H1 (cell line): ENCODE data around the gene SMIM20. TPM values are rescaled to one million over a fixed set of nuclear protein-coding genes. Genes with fewer than 3 reads are reported as not detected.

ENCODE experiments used
- CTCF ChIA-PET: fragments of 300-600 bp; sonication (Branson Sonifier 250); formaldehyde crosslinking; loops from one replicate; lab custom pipeline; 2021; ENCODE audit not compliant: partially characterized antibody; lab: Charles Lee
- POLR2A ChIA-PET: fragments of 300-600 bp; sonication (Branson Sonifier 250); formaldehyde crosslinking; loops from one replicate; lab custom pipeline; 2021; ENCODE audit warnings: inconsistent platforms; ENCODE audit not compliant: partially characterized antibody; lab: Charles Lee
- DNase-seq, 2 experiments: peaks; one replicate each; pipeline versions ENCODE4 v3.0.0 to v3.0.0-alpha.2; 2010 to 2022; ENCODE audit warnings: low spot score in 2 of 2, low read depth in 1 of 2, mixed read lengths in 1 of 2
- FAIRE-seq: peaks from 2 replicates; lab custom pipeline; 2011; peaks lifted over from hg19 to GRCh38; lab: Jason Lieb, UNC
- H2AFZ ChIP-seq: 2 replicates; pipeline ENCODE4 v1.8.1; 2012; ENCODE audit warnings: low read length, inconsistent platforms
- H2AK5ac ChIP-seq: 2 replicates; pipeline ENCODE4 v1.6.1; 2013; ENCODE audit warnings: low read depth, low read length
- H2BK120ac ChIP-seq: replicated peaks from 2 replicates; pipeline ENCODE3; 2013; ENCODE audit warnings: low read depth, low read length, inconsistent platforms
- H2BK12ac ChIP-seq: 2 replicates; pipeline ENCODE4 v1.6.1; 2013; ENCODE audit warnings: low read depth, low read length
- H2BK15ac ChIP-seq: 2 replicates; pipeline ENCODE4 v1.6.1; 2013; ENCODE audit warnings: low read length
- H2BK20ac ChIP-seq: 2 replicates; pipeline ENCODE4 v1.6.1; 2013; ENCODE audit warnings: low read length
- H2BK5ac ChIP-seq: 2 replicates; pipeline ENCODE4 v1.6.1; 2013; ENCODE audit warnings: low read depth, low read length
- H3K14ac ChIP-seq: 2 replicates; pipeline ENCODE4 v1.6.1; 2013; ENCODE audit warnings: inconsistent platforms; ENCODE audit not compliant: insufficient read length
- H3K18ac ChIP-seq: 2 replicates; pipeline ENCODE4 v1.6.1; 2013; ENCODE audit warnings: low read length; ENCODE audit errors: extremely low read depth
- H3K23ac ChIP-seq: 2 replicates; pipeline ENCODE4 v1.6.1; 2013; ENCODE audit warnings: inconsistent platforms; ENCODE audit not compliant: insufficient read length
- H3K23me2 ChIP-seq: 2 replicates; pipeline ENCODE4 v1.6.1; 2013; ENCODE audit warnings: low read depth, low read length
- H3K27ac ChIP-seq: 2 replicates; pipeline ENCODE4 v1.6.1; 2011; ENCODE audit warnings: low read depth, low read length, inconsistent platforms
- H3K27me3 ChIP-seq, 4 experiments: replicated peaks in 1 of 4; 1 replicate in 1 of 4; 2 replicates in 3 of 4; pipeline versions ENCODE4 v1.6.1 to v1.8.1; 2011 to 2013; ENCODE audit warnings: low read length in 3 of 4, mild to moderate bottlenecking in 3 of 4, inconsistent platforms in 2 of 4, mixed read lengths in 2 of 4, moderate library complexity in 1 of 4; ENCODE audit not compliant: control insufficient read depth in 3 of 4, insufficient read depth in 3 of 4; ENCODE audit errors: extremely low read depth in 1 of 4
- H3K36me3 ChIP-seq, 4 experiments: 2 replicates each; pipeline versions ENCODE4 v1.6.1 to v1.8.1; 2011 to 2013; ENCODE audit warnings: mild to moderate bottlenecking in 4 of 4, low read length in 3 of 4, moderate library complexity in 2 of 4, control low read depth in 1 of 4, inconsistent platforms in 1 of 4; ENCODE audit not compliant: insufficient read depth in 4 of 4, control insufficient read depth in 2 of 4
- H3K4ac ChIP-seq: replicated peaks from 2 replicates; pipeline ENCODE3; 2013; ENCODE audit warnings: low read length, low read depth, mixed read lengths, inconsistent platforms; ENCODE audit not compliant: insufficient read length
- H3K4me1 ChIP-seq, 4 experiments: replicated peaks in 1 of 4; 1 replicate in 1 of 4; 2 replicates in 3 of 4; pipeline versions ENCODE4 v1.6.1 to v1.8.1; 2011 to 2013; ENCODE audit warnings: low read length in 3 of 4, inconsistent platforms in 2 of 4, mixed read lengths in 1 of 4; ENCODE audit not compliant: insufficient read depth in 4 of 4, control insufficient read depth in 3 of 4
- H3K4me2 ChIP-seq, 2 experiments: 2 replicates each; pipeline versions ENCODE4 v1.6.1 to v1.8.1; 2011 to 2013; ENCODE audit warnings: low read depth in 2 of 2, low read length in 2 of 2, control low read depth in 1 of 2, inconsistent platforms in 1 of 2, mild to moderate bottlenecking in 1 of 2; ENCODE audit not compliant: insufficient read depth in 1 of 2
- H3K4me3 ChIP-seq, 4 experiments: fragments of 200-600, 300-600 bp in 1 of 4; sonication (generic), shearing (Covaris generic), sonication (Bioruptor Twin) in 1 of 4; 2 replicates each; pipeline versions ENCODE4 v1.5.1 to v1.8.1; 2011 to 2016; ENCODE audit warnings: low read length in 4 of 4, low read depth in 3 of 4, control low read depth in 2 of 4, inconsistent platforms in 2 of 4, mild to moderate bottlenecking in 2 of 4, mixed read lengths in 1 of 4, moderate library complexity in 1 of 4; ENCODE audit not compliant: insufficient read depth in 2 of 4; ENCODE audit errors: extremely low read depth in 1 of 4
- H3K56ac ChIP-seq: replicated peaks from 2 replicates; pipeline ENCODE3; 2013; ENCODE audit warnings: low read depth, mild to moderate bottlenecking, mixed read lengths, low read length, inconsistent platforms; ENCODE audit not compliant: insufficient read length
- H3K79me1 ChIP-seq: 2 replicates; pipeline ENCODE4 v1.6.1; 2013; ENCODE audit warnings: low read depth, low read length, control low read depth
- H3K79me2 ChIP-seq, 2 experiments: 2 replicates each; pipeline versions ENCODE4 v1.6.1 to v1.8.1; 2012 to 2013; ENCODE audit warnings: low read length in 2 of 2, mild to moderate bottlenecking in 2 of 2, inconsistent platforms in 1 of 2; ENCODE audit not compliant: insufficient read depth in 2 of 2, control insufficient read depth in 1 of 2
- H3K9ac ChIP-seq, 4 experiments: replicated peaks in 1 of 4; 1 replicate in 1 of 4; 2 replicates in 3 of 4; pipeline versions ENCODE4 v1.6.1 to v1.8.1; 2011 to 2013; ENCODE audit warnings: low read depth in 3 of 4, low read length in 3 of 4, control low read depth in 2 of 4, mild to moderate bottlenecking in 2 of 4, moderate library complexity in 2 of 4, inconsistent platforms in 1 of 4; ENCODE audit errors: extremely low read depth in 1 of 4
- H3K9me3 ChIP-seq, 2 experiments: 2 replicates each; pipeline versions ENCODE4 v1.6.1 to v1.8.1; 2012 to 2013; ENCODE audit warnings: mild to moderate bottlenecking in 2 of 2, moderate library complexity in 2 of 2, control low read depth in 1 of 2, inconsistent platforms in 1 of 2, low read depth in 1 of 2, low read length in 1 of 2, mixed read lengths in 1 of 2; ENCODE audit not compliant: insufficient read depth in 2 of 2
- H4K20me1 ChIP-seq, 2 experiments: replicated peaks in 1 of 2; 2 replicates each; pipeline versions ENCODE3 to v1.8.1; 2011 to 2013; ENCODE audit warnings: inconsistent platforms in 2 of 2, low read length in 2 of 2, mild to moderate bottlenecking in 1 of 2; ENCODE audit not compliant: insufficient read depth in 2 of 2, control insufficient read depth in 1 of 2
- H4K5ac ChIP-seq: 2 replicates; pipeline ENCODE4 v1.6.1; 2013; ENCODE audit warnings: low read length, low read depth, mixed read lengths, inconsistent platforms; ENCODE audit not compliant: insufficient read length
- H4K8ac ChIP-seq: 2 replicates; pipeline ENCODE4 v1.8.0; 2013; ENCODE audit warnings: mild to moderate bottlenecking, moderate library complexity, low read length, inconsistent platforms; ENCODE audit not compliant: insufficient read depth; ENCODE audit errors: extremely low read depth
- H4K91ac ChIP-seq: replicated peaks from 2 replicates; pipeline ENCODE3; 2013; ENCODE audit warnings: low read length, mixed read lengths, inconsistent platforms; ENCODE audit not compliant: insufficient read length
- EZH2 ChIP-seq: fragments of 200-600 bp; sonication (generic); IDR thresholded peaks from 2 replicates; pipeline ENCODE4 v1.7.1; 2012; ENCODE audit warnings: low read depth, mild to moderate bottlenecking, moderate library complexity, low read length, inconsistent platforms; ENCODE audit not compliant: severe bottlenecking
- POLR2A ChIP-seq, 2 experiments: IDR thresholded peaks; 1 replicate in 1 of 2; 2 replicates in 1 of 2; pipeline ENCODE4 v1.6.1; 2011; ENCODE audit warnings: low read depth in 2 of 2, low read length in 2 of 2, mild to moderate bottlenecking in 2 of 2; ENCODE audit errors: control extremely low read depth in 1 of 2
- RXRA ChIP-seq: IDR thresholded peaks from 2 replicates; pipeline ENCODE4 v1.6.1; 2011; ENCODE audit warnings: low read depth, mild to moderate bottlenecking, low read length, moderate library complexity; ENCODE audit not compliant: insufficient read depth
- WGBS, 2 experiments: shearing (Covaris generic) in 1 of 2; methylation state at CpG; one replicate each; pipeline versions ENCODE4 v1.1.6 to v1.1.7; 2013 to 2015; ENCODE audit warnings: low lambda C conversion rate in 2 of 2, mixed read lengths in 2 of 2, inconsistent platforms in 1 of 2, low coverage in 1 of 2, missing lambda C conversion rate in 1 of 2; ENCODE audit not compliant: insufficient replicate concordance in 2 of 2, insufficient coverage in 1 of 2, insufficient read length in 1 of 2; ENCODE audit errors: extremely low coverage in 1 of 2, missing lambda C conversion rate in 1 of 2; 5-methylcytosine and 5-hydroxymethylcytosine counted together
- polyA plus RNA-seq, 7 experiments: library from polyadenylated mRNA; depleted of rRNA in 3 of 7; stranded (reverse) in 5 of 7; unstranded in 2 of 7; fragments of >200 nt in 5 of 7; fragments of 200-250 nt in 2 of 7; gene quantifications; 1 replicate in 5 of 7; 2 replicates in 1 of 7; 4 replicates in 1 of 7; pipeline versions ENCODE4 v1.2.1 to v1.2.3, GENCODE V29; 2011 to 2013; ENCODE audit warnings: missing spikeins in 2 of 7, mixed read lengths in 2 of 7
- total RNA-seq: library from RNA; stranded (reverse); fragmentation: NEBNext Ultra II Directional; extraction: Animal tissue kit (Norgen Biotek cat#: 25700); gene quantifications from 2 replicates; pipeline ENCODE4 v1.2.1, GENCODE V29; 2021

The SMIM20 gene
- total and polyA plus RNA-seq, 2 of the 8 experiments (the other 6 are each of a cell fraction or from before 2014, with no cell fraction given): 21.9 to 36.9 TPM

DNA sequence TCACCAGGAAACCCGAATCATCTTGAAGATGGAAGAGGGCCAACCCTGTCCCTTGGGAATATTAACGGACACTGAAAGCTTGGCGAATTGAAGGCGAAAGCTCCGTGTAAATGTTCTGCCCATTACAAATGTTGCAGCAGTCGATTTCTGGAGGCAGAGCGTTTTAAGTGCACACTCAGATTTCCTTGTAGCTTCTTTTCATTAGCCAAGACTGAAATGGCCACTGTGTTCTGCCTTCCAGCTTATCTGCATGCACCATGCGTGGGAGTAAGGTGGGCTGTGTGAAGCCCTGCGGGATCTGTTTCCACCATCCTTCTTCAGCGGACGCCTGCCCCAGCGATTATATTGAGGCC lies 1.3 kb downstream of the SMIM20 start:
- Histone ChIP-seq H3K36me3 (no peaks in the 10 kb centered on the region), H2BK12ac (no peak overlapping the region; the same call in 1 of the 2 replicates), H3K4me1 (peaks cover 3 to 7% (median 5%) of the 10 kb centered on the region in 4 experiments; a peak in 6 of 7 replicates), H3K14ac (no peak overlapping the region), H3K4me2 (peak overlapping the region; percentile 72 to 95; a peak in 2 of 4 replicates), H2BK5ac (no peak overlapping the region), H2AK5ac (no peak overlapping the region), H2BK120ac (no peak overlapping the region), H4K8ac (no peak overlapping the region), H3K9ac (no peak overlapping the region), H3K79me2 (0 out of 4 replicates have a peak, but pooled peaks cover 0 to 7% of the 10 kb centered on the region in 2 experiments), H3K18ac (no peak overlapping the region), H3K79me1 (0 out of 2 replicates have a peak, but pooled peaks cover 2% of the 10 kb centered on the region), H3K23me2 (peaks cover 9% of the 10 kb centered on the region), H3K4ac (no peak overlapping the region), H4K91ac (no peak overlapping the region), H4K5ac (no peak overlapping the region), H3K27ac (no peak overlapping the region), H3K27me3 (peaks cover 0 to 8% (median 4%) of the 10 kb centered on the region in 4 experiments; a peak in 3 of 7 replicates), H3K56ac (no peak overlapping the region), H3K9me3 (no peaks in the 10 kb centered on the region; a peak in 1 of 4 replicates), H2BK15ac (no peak overlapping the region), H3K23ac (no peak overlapping the region), H4K20me1 (no peaks in the 10 kb centered on the region), H2AFZ (no peak overlapping the region), H3K4me3 (peak overlapping the region in 1 of 4 experiments; percentile 80; a peak in 2 of 8 replicates), H2BK20ac (no peak overlapping the region)
- TF ChIP-seq EZH2: no peak
- no peak for TF ChIP-seq RXRA
- no peak for TF ChIP-seq POLR2A (IDR thresholded peaks at IDR 0.05; ENCODE audit: control extremely low read depth in 1 of 2, low read depth in 2 of 2, low read length in 2 of 2)
- ChIA-PET POLR2A (interaction anchor here (0.7 to 3.6 kb wide), 3 partner anchors 12 to 114 kb away, joined by 3 to 11 read pairs (median 6); no protein-coding TSS in a partner anchor), CTCF (interaction anchor here (2.2 to 2.9 kb wide), 2 partner anchors 10 to 73 kb away, joined by 7 to 9 read pairs; no protein-coding TSS in a partner anchor)
- no peak for DNase-seq
- WGBS, 2 experiments: 93% methylated on average over 12 of the region's 12 CpGs; no CpG with 5 or more reads in 1 of the 2 experiments
- FAIRE-seq: no peak
